ENCODE measurements around the gene SKAP2. TPM values are rescaled to one million over a fixed set of nuclear protein-coding genes. Genes with fewer than 3 reads are reported as not detected.

The SKAP2 gene
- total RNA-seq, 1 donor, result 19.5 TPM

DNA sequence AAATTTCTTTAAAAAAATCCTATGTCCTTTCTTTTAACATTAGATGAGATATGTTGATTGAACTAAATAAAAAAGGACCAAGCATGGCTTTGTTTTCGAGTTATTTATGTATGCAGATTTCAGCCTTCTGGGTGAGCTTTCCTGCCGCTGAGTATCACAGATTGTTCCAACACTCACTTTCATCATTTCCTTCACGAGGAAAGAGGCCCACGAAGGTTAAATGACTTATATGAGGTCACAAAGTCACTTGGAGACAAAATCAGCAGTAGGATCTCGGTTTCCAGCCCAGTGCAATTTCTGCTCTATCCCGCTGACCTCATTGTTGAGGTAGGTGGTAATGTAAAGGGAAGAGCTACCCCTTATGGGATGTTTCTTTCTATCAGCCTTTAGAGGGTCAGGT is 226.8 kb downstream of the SKAP2 start:
- H4K20me1 ChIP-seq (ENCODE audit: insufficient read depth, low read length), result no peaks in the 10 kb centered on the region
- TF ChIP-seq CTCF (IDR thresholded peaks at IDR 0.05; ENCODE audit: extremely low read depth, low read depth, low read length), result no peak
- no peaks in the 10 kb centered on the region for H3K27me3 ChIP-seq (ENCODE audit: insufficient read depth, low read length)
- H3K4me3 ChIP-seq (ENCODE audit: insufficient read depth, low read length), result no peak overlapping the region
- no peak overlapping the region for H2AFZ ChIP-seq (ENCODE audit: low read length)
- H3K9me3 ChIP-seq (ENCODE audit: low read depth, low read length), result no peaks in the 10 kb centered on the region
- H3K27ac ChIP-seq (ENCODE audit: low read depth, low read length), result no peak overlapping the region
- DNase-seq (ENCODE audit: insufficient read length, low spot score, missing footprints), result no peak
- no peak overlapping the region for H3K4me2 ChIP-seq (ENCODE audit: insufficient read depth, low read length)
- no peaks in the 10 kb centered on the region for H3K79me2 ChIP-seq (ENCODE audit: insufficient read depth, low read length)
- H3K36me3 ChIP-seq (ENCODE audit: insufficient read depth, low read length), result no peaks in the 10 kb centered on the region
- H3K4me1 ChIP-seq (ENCODE audit: insufficient read depth, low read length), result no peaks in the 10 kb centered on the region

GRCh38 chr7:26636808-26637207 is 227.6 kb downstream of the SKAP2 start:
- Histone ChIP-seq H3K9me3 (ENCODE audit: low read depth, low read length) (no peaks in the 10 kb centered on the region), H4K20me1 (ENCODE audit: insufficient read depth, low read length) (no peaks in the 10 kb centered on the region), H3K4me3 (ENCODE audit: insufficient read depth, low read length) (no peak overlapping the region), H3K4me1 (ENCODE audit: insufficient read depth, low read length) (no peaks in the 10 kb centered on the region), H3K27me3 (ENCODE audit: insufficient read depth, low read length) (no peaks in the 10 kb centered on the region), H2AFZ (ENCODE audit: low read length) (no peak overlapping the region), H3K4me2 (ENCODE audit: insufficient read depth, low read length) (no peak overlapping the region), H3K27ac (ENCODE audit: low read depth, low read length) (no peak overlapping the region), H3K36me3 (ENCODE audit: insufficient read depth, low read length) (no peaks in the 10 kb centered on the region), H3K79me2 (ENCODE audit: insufficient read depth, low read length) (no peaks in the 10 kb centered on the region)
- DNase-seq (ENCODE audit: insufficient read length, low spot score, missing footprints), result no peak
- TF ChIP-seq CTCF (IDR thresholded peaks at IDR 0.05; ENCODE audit: extremely low read depth, low read depth, low read length), result no peak

DNA sequence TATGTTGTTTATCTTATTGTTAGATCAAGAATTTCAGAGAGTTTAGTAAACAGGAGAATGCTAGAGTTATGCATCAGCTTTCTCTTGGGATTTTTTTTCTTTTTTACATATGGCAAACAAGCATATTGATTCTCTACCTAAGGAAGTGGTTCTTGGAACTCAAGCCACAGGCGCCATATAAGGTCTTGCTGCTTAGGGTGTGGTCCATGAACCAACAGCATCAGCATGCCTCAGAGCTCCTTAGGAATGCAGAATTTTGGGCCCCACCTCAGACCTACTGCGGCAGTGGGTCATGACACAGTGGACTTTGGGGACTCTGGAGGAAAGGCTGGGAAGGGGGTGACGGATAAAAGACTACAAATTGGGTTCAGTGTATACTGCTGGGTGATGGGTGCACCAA is 230.8 kb downstream of the SKAP2 start:
- H3K36me3 ChIP-seq (ENCODE audit: insufficient read depth, low read length), result no peaks in the 10 kb centered on the region
- H2AFZ ChIP-seq (ENCODE audit: low read length), result no peak overlapping the region
- H3K79me2 ChIP-seq (ENCODE audit: insufficient read depth, low read length), result no peaks in the 10 kb centered on the region
- no peaks in the 10 kb centered on the region for H4K20me1 ChIP-seq (ENCODE audit: insufficient read depth, low read length)
- TF ChIP-seq CTCF (IDR thresholded peaks at IDR 0.05; ENCODE audit: extremely low read depth, low read depth, low read length), result no peak
- no peaks in the 10 kb centered on the region for H3K4me1 ChIP-seq (ENCODE audit: insufficient read depth, low read length)
- H3K9me3 ChIP-seq (ENCODE audit: low read depth, low read length), result no peaks in the 10 kb centered on the region
- H3K4me2 ChIP-seq (ENCODE audit: insufficient read depth, low read length), result no peak overlapping the region
- no peaks in the 10 kb centered on the region for H3K27me3 ChIP-seq (ENCODE audit: insufficient read depth, low read length)
- no peak for DNase-seq (ENCODE audit: insufficient read length, low spot score, missing footprints)
- no peak overlapping the region for H3K4me3 ChIP-seq (ENCODE audit: insufficient read depth, low read length)
- H3K27ac ChIP-seq (ENCODE audit: low read depth, low read length), result no peak overlapping the region

DNA sequence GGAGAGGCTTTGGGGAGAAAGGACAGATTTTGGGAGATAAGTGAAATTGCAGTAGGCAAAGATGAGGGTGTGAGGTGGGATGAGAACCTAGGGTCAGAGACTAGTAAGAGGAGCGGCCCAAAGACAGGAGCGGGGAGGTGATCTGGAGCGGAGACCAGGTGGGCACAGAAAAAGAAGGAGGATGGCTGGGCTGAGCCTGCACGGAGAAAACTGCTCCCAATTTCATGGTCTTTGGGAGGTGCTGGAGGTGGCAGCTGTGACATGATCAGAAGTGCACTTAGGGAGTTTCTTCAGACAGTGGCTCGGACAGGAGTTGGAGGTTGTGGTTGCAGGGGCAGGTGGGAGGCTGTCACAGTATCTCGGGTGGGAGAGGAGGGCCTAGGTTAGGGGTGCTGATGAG is 232.8 kb downstream of the SKAP2 start:
- Histone ChIP-seq H3K4me1 (ENCODE audit: insufficient read depth, low read length) (no peaks in the 10 kb centered on the region), H3K9me3 (ENCODE audit: low read depth, low read length) (no peaks in the 10 kb centered on the region)

More for the DNA sequence above, 232.8 kb downstream of the SKAP2 start:
- Histone ChIP-seq H3K27me3 (ENCODE audit: insufficient read depth, low read length) (no peaks in the 10 kb centered on the region), H3K79me2 (ENCODE audit: insufficient read depth, low read length) (no peaks in the 10 kb centered on the region), H2AFZ (ENCODE audit: low read length) (no peak overlapping the region), H3K36me3 (ENCODE audit: insufficient read depth, low read length) (no peaks in the 10 kb centered on the region), H3K27ac (ENCODE audit: low read depth, low read length) (no peak overlapping the region), H4K20me1 (ENCODE audit: insufficient read depth, low read length) (no peaks in the 10 kb centered on the region), H3K4me2 (ENCODE audit: insufficient read depth, low read length) (no peak overlapping the region), H3K4me3 (ENCODE audit: insufficient read depth, low read length) (no peak overlapping the region)
- TF ChIP-seq CTCF (IDR thresholded peaks at IDR 0.05; ENCODE audit: extremely low read depth, low read depth, low read length), result no peak
- DNase-seq (ENCODE audit: insufficient read length, low spot score, missing footprints), result no peak

All from osteoblast (primary cell).